ENCODE results near the gene TRAF1.

DNA sequence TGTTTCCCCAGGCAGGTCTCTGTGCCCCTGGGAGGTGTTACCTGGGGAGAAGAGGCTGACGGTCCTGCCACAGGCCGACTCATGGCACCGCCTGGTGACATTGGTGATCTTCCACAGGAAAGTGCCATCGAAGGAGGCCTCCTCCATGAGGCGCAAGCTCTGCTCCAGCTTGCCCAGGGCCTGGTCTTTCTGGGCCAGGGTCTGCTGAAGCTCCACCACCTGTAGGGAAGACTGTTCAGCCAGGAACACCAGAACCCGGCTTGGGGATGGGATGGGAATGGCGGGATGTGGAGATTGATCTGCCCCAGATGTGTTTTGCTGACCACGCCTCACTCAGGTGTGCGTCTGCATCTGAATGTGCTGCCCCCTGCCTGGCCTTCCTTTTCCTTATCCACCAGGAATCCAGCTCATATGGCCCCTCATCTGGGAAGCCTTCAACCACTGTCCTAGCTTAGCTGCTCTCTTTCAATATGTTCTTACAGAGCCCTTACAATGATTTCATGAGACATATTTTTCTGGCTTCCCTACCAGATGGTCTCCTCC lies 15.2 kb downstream of the TRAF1 start:
- TF ChIP-seq CTCF (IDR thresholded peaks at IDR 0.05) (no peak), POLR2A (IDR thresholded peaks at IDR 0.05) (no peak)

Data from Peyer's patch (tissue), 4 donors.